ENCODE data around the gene EIF4E.
"Not testable (repeated sequence)": the region's sequence is repeated elsewhere in the genome, so short reads cannot be mapped to it uniquely, and the experiment has no call there.

EIF4E gene

GRCh38 chr4:98928131-98928504, 815 bp downstream of the EIF4E start:
- Histone ChIP-seq H3K27ac (ENCODE audit: low read depth, low read length) (peak overlapping the region; percentile 73), H3K79me2 (ENCODE audit: control insufficient read depth, low read length) (peaks cover 64% of the 10 kb centered on the region), H3K27me3 (ENCODE audit: control insufficient read depth, low read length) (no peaks in the 10 kb centered on the region)

GRCh38 chr4:98926257-98926656, 2.7 kb downstream of the EIF4E start:
- H3K9me2 ChIP-seq (replicated peaks; ENCODE audit: control insufficient read depth, low read length); H3K9me3 ChIP-seq (ENCODE audit: control insufficient read depth, insufficient read depth, low read length); H3K27me3 ChIP-seq (ENCODE audit: control insufficient read depth, low read length); H3F3A ChIP-seq (ENCODE audit: control insufficient read depth, insufficient read depth); H3K27ac ChIP-seq (ENCODE audit: low read depth, low read length): not testable (repeated sequence)
- Histone ChIP-seq H3K79me2 (ENCODE audit: control insufficient read depth, low read length) (peaks cover 82% of the 10 kb centered on the region), H3K4me1 (ENCODE audit: control insufficient read depth, low read length) (peaks cover 51% of the 10 kb centered on the region), H3K4me3 (ENCODE audit: low read length) (peak overlapping the region; percentile 93; the same call in 1 of the 2 replicates), H4K20me1 (ENCODE audit: control insufficient read depth, insufficient read depth, low read depth, low read length) (peaks cover 17% of the 10 kb centered on the region), H3K4me2 (ENCODE audit: low read length) (peak overlapping the region; percentile 55), H3K36me3 (ENCODE audit: control insufficient read depth, low read length) (peaks cover 59% of the 10 kb centered on the region)

More at GRCh38 chr4:98928131-98928504, 815 bp downstream of the EIF4E start:
- peak overlapping the region; percentile 55 for H3K4me2 ChIP-seq (ENCODE audit: low read length)
- H4K20me1 ChIP-seq (ENCODE audit: control insufficient read depth, insufficient read depth, low read depth, low read length), result peaks cover 17% of the 10 kb centered on the region
- no peak for TF ChIP-seq EZH2phosphoT487 (IDR thresholded peaks at IDR 0.05; ENCODE audit: borderline replicate concordance, low read length)
- no peak for TF ChIP-seq CTCF (IDR thresholded peaks at IDR 0.05; ENCODE audit: low read depth, low read length, poor library complexity, severe bottlenecking)
- H3K36me3 ChIP-seq (ENCODE audit: control insufficient read depth, low read length), result peaks cover 43% of the 10 kb centered on the region
- no peaks in the 10 kb centered on the region for H3F3A ChIP-seq (ENCODE audit: control insufficient read depth, insufficient read depth)
- H3K4me3 ChIP-seq (ENCODE audit: low read length), result peak overlapping the region; percentile 93
- no peaks in the 10 kb centered on the region for H3K9me2 ChIP-seq (replicated peaks; ENCODE audit: control insufficient read depth, low read length)
- peaks cover 5% of the 10 kb centered on the region; the same call in 1 of the 2 replicates for H3K9me3 ChIP-seq (ENCODE audit: control insufficient read depth, insufficient read depth, low read length)
- H3K4me1 ChIP-seq (ENCODE audit: control insufficient read depth, low read length), result peaks cover 40% of the 10 kb centered on the region

GRCh38 chr4:98921292-98921691, 7.6 kb downstream of the EIF4E start:
- H4K20me1 ChIP-seq (ENCODE audit: control insufficient read depth, insufficient read depth, low read depth, low read length), result peaks cover 24% of the 10 kb centered on the region; the same call in 1 of the 2 replicates
- H3K4me2 ChIP-seq (ENCODE audit: low read length), result 0 out of 2 replicates have a peak overlapping the region, but pooled peaks have one; percentile 3
- no peaks in the 10 kb centered on the region for H3K27me3 ChIP-seq (ENCODE audit: control insufficient read depth, low read length)
- no peak overlapping the region for H3K27ac ChIP-seq (ENCODE audit: low read depth, low read length)
- no peaks in the 10 kb centered on the region for H3F3A ChIP-seq (ENCODE audit: control insufficient read depth, insufficient read depth)
- peaks cover 71% of the 10 kb centered on the region for H3K36me3 ChIP-seq (ENCODE audit: control insufficient read depth, low read length)
- H3K4me1 ChIP-seq (ENCODE audit: control insufficient read depth, low read length), result peaks cover 59% of the 10 kb centered on the region
- TF ChIP-seq CTCF (IDR thresholded peaks at IDR 0.05; ENCODE audit: low read depth, low read length, poor library complexity, severe bottlenecking) (no peak), EZH2phosphoT487 (IDR thresholded peaks at IDR 0.05; ENCODE audit: borderline replicate concordance, low read length) (no peak)
- no peaks in the 10 kb centered on the region for H3K9me2 ChIP-seq (replicated peaks; ENCODE audit: control insufficient read depth, low read length)
- no peaks in the 10 kb centered on the region for H3K9me3 ChIP-seq (ENCODE audit: control insufficient read depth, insufficient read depth, low read length)
- no peak overlapping the region for H3K4me3 ChIP-seq (ENCODE audit: low read length)
- peaks cover 100% of the 10 kb centered on the region for H3K79me2 ChIP-seq (ENCODE audit: control insufficient read depth, low read length)

- Histone ChIP-seq H3K9me3 (ENCODE audit: control insufficient read depth, insufficient read depth, low read length) (no peaks in the 10 kb centered on the region), H3K27ac (ENCODE audit: low read depth, low read length) (no peak overlapping the region), H3K27me3 (ENCODE audit: control insufficient read depth, low read length) (no peaks in the 10 kb centered on the region), H4K20me1 (ENCODE audit: control insufficient read depth, insufficient read depth, low read depth, low read length) (peaks cover 21% of the 10 kb centered on the region; the same call in 1 of the 2 replicates), H3K36me3 (ENCODE audit: control insufficient read depth, low read length) (peaks cover 58% of the 10 kb centered on the region), H3K79me2 (ENCODE audit: control insufficient read depth, low read length) (peaks cover 100% of the 10 kb centered on the region), H3K9me2 (replicated peaks; ENCODE audit: control insufficient read depth, low read length) (no peaks in the 10 kb centered on the region), H3K4me3 (ENCODE audit: low read length) (no peak overlapping the region), H3F3A (ENCODE audit: control insufficient read depth, insufficient read depth) (no peaks in the 10 kb centered on the region), H3K4me1 (ENCODE audit: control insufficient read depth, low read length) (peaks cover 60% of the 10 kb centered on the region), H3K4me2 (ENCODE audit: low read length) (no peak overlapping the region)
- no peak for TF ChIP-seq EZH2phosphoT487 (IDR thresholded peaks at IDR 0.05; ENCODE audit: borderline replicate concordance, low read length)
- no peak for TF ChIP-seq CTCF (IDR thresholded peaks at IDR 0.05; ENCODE audit: low read depth, low read length, poor library complexity, severe bottlenecking)
Observed at GRCh38 chr4:98919996-98920395, 8.9 kb downstream of the EIF4E start.

- H3K9me2 ChIP-seq (replicated peaks; ENCODE audit: control insufficient read depth, low read length); H3F3A ChIP-seq (ENCODE audit: control insufficient read depth, insufficient read depth); H3K4me3 ChIP-seq (ENCODE audit: low read length); H3K4me2 ChIP-seq (ENCODE audit: low read length); H3K27ac ChIP-seq (ENCODE audit: low read depth, low read length); H3K9me3 ChIP-seq (ENCODE audit: control insufficient read depth, insufficient read depth, low read length); H3K27me3 ChIP-seq (ENCODE audit: control insufficient read depth, low read length): not testable (repeated sequence)
- Histone ChIP-seq H4K20me1 (ENCODE audit: control insufficient read depth, insufficient read depth, low read depth, low read length) (peaks cover 37% of the 10 kb centered on the region; the same call in 1 of the 2 replicates), H3K4me1 (ENCODE audit: control insufficient read depth, low read length) (peaks cover 52% of the 10 kb centered on the region), H3K79me2 (ENCODE audit: control insufficient read depth, low read length) (peaks cover 100% of the 10 kb centered on the region), H3K36me3 (ENCODE audit: control insufficient read depth, low read length) (peaks cover 47% of the 10 kb centered on the region)
Observed at GRCh38 chr4:98910728-98911127, 18.2 kb downstream of the EIF4E start.
